HepG2 (cell line): ENCODE data around the gene TBCD.

Experiments used
- FOXK1 ChIP-seq: sonication (generic); formaldehyde crosslinking; IDR thresholded peaks from 2 replicates; pipeline ENCODE4 v1.4.0; 2020; ENCODE audit warnings: low read depth, missing genetic modification reagents, borderline replicate concordance
- GATAD2A ChIP-seq: IDR thresholded peaks from 2 replicates; pipeline ENCODE4 v1.6.1; 2016
- KLF9 ChIP-seq: IDR thresholded peaks from 2 replicates; pipeline ENCODE4 v1.6.1; 2016; ENCODE audit warnings: low read depth
- MBD4 ChIP-seq: IDR thresholded peaks from 2 replicates; pipeline ENCODE4 v1.6.1; 2012; ENCODE audit warnings: low read length, inconsistent platforms, borderline replicate concordance
- NFKBIZ ChIP-seq: IDR thresholded peaks from 2 replicates; pipeline ENCODE4 v1.6.1; 2018; ENCODE audit warnings: missing genetic modification reagents, missing compliant biosample characterization
- RBAK ChIP-seq: sonication (generic); formaldehyde crosslinking; IDR thresholded peaks from 2 replicates; pipeline ENCODE4 v1.5.1; 2020; ENCODE audit warnings: mild to moderate bottlenecking, missing genetic modification reagents
- SRSF1 ChIP-seq: fragments of 200-400 bp; formaldehyde crosslinking; optimal IDR thresholded peaks from 2 replicates; pipeline ENCODE3; 2017; ENCODE audit warnings: mild to moderate bottlenecking, low read depth, low read length, moderate library complexity
- ZNF704 ChIP-seq: sonication (generic); formaldehyde crosslinking; IDR thresholded peaks from 2 replicates; pipeline ENCODE4 v1.8.1; 2023; ENCODE audit warnings: mild to moderate bottlenecking, inconsistent platforms, moderate library complexity, missing genetic modification reagents, borderline replicate concordance

- no peak for TF ChIP-seq FOXK1 (CRISPR knock-in tag)
- no peak for TF ChIP-seq GATAD2A (CRISPR knock-in tag)
- TF ChIP-seq ZNF704 (CRISPR knock-in tag): no peak
- no peak for TF ChIP-seq SRSF1
- no peak for TF ChIP-seq RBAK
- no peak for TF ChIP-seq NFKBIZ (CRISPR knock-in tag)
- TF ChIP-seq KLF9 (CRISPR knock-in tag): no peak
- no peak for TF ChIP-seq MBD4
Measured at GRCh38 chr17:82897514-82898249, 145.8 kb downstream of the TBCD start.
